BE2C (cell line): ENCODE measurements around the gene SAPCD1.

Experiments used
- DNase-seq: peaks from one replicate; pipeline ENCODE4 v3.0.0-alpha.2; 2020
- H3K27me3 ChIP-seq: fragments of 250-450 bp; sonication (Bioruptor Pico); 2 replicates; pipeline ENCODE4 v1.5.1; 2020; ENCODE audit warnings: mild to moderate bottlenecking
- H3K36me3 ChIP-seq: fragments of 250-450 bp; sonication (Bioruptor Pico); 2 replicates; pipeline ENCODE4 v1.5.1; 2020; ENCODE audit warnings: mild to moderate bottlenecking
- H3K4me1 ChIP-seq: fragments of 250-450 bp; sonication (Bioruptor Pico); 2 replicates; pipeline ENCODE4 v1.5.1; 2020
- H3K4me3 ChIP-seq: 2 replicates; pipeline ENCODE4 v1.5.1; 2011; ENCODE audit warnings: low read depth, low read length
- H3K9me3 ChIP-seq: fragments of 250-450 bp; sonication (Bioruptor Pico); 2 replicates; pipeline ENCODE4 v1.5.1; 2020
- TF ChIP-seq, protein P1 (sequence below): IDR thresholded peaks from 2 replicates; pipeline ENCODE4 v1.5.1; 2012; ENCODE audit warnings: mild to moderate bottlenecking, low read depth, low read length

SAPCD1 gene

GRCh38 chr6:31729515-31729978 is 32.9 kb upstream of the SAPCD1 start:
- DNase-seq: peak; percentile 86
- H3K36me3 ChIP-seq: peaks cover 26% of the 10 kb centered on the region
- no peaks in the 10 kb centered on the region for H3K9me3 ChIP-seq
- no peaks in the 10 kb centered on the region for H3K27me3 ChIP-seq
- peak overlapping the region; percentile 80 for H3K4me3 ChIP-seq
- H3K4me1 ChIP-seq: no peaks in the 10 kb centered on the region; the same call in 1 of the 2 replicates
- TF ChIP-seq, protein P1, sequence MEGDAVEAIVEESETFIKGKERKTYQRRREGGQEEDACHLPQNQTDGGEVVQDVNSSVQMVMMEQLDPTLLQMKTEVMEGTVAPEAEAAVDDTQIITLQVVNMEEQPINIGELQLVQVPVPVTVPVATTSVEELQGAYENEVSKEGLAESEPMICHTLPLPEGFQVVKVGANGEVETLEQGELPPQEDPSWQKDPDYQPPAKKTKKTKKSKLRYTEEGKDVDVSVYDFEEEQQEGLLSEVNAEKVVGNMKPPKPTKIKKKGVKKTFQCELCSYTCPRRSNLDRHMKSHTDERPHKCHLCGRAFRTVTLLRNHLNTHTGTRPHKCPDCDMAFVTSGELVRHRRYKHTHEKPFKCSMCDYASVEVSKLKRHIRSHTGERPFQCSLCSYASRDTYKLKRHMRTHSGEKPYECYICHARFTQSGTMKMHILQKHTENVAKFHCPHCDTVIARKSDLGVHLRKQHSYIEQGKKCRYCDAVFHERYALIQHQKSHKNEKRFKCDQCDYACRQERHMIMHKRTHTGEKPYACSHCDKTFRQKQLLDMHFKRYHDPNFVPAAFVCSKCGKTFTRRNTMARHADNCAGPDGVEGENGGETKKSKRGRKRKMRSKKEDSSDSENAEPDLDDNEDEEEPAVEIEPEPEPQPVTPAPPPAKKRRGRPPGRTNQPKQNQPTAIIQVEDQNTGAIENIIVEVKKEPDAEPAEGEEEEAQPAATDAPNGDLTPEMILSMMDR: peak; percentile 67; the same call in 1 of the 2 replicates

GRCh38 chr6:31729979-31730630 is 32.4 kb upstream of the SAPCD1 start:
- Histone ChIP-seq H3K4me1 (no peaks in the 10 kb centered on the region; the same call in 1 of the 2 replicates), H3K9me3 (no peaks in the 10 kb centered on the region), H3K36me3 (peaks cover 26% of the 10 kb centered on the region), H3K4me3 (peak overlapping the region; percentile 80), H3K27me3 (no peaks in the 10 kb centered on the region)
- TF ChIP-seq, protein P1: no peak
- DNase-seq: peak; percentile 96

DNA sequence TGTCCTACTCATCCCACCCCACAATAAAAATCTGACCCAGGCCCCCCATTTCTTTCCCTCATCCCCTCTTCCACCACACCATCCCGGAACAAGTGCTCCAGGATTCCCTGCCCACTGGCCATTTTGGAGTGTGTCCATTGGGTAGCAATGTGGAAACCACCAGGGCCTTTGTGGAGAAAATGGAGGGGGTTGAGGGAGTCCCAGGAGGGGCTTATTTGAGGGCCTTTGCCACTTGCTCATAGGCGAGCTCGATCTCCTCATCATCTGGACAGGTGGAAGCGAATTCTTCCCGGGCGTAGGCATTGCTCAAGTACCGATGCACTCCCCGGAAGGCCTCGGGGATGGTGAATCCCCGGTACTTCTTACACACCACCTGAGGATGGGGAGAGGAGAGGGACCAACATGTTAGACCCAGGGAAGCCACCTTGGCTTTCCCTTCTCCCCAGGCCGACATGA is 31.8 kb upstream of the SAPCD1 start:
- TF ChIP-seq, protein P1: no peak
- H3K9me3 ChIP-seq: no peaks in the 10 kb centered on the region
- no peaks in the 10 kb centered on the region; the same call in 1 of the 2 replicates for H3K4me1 ChIP-seq
- H3K36me3 ChIP-seq: peaks cover 26% of the 10 kb centered on the region
- H3K4me3 ChIP-seq: no peak overlapping the region
- H3K27me3 ChIP-seq: no peaks in the 10 kb centered on the region
- DNase-seq: no peak

DNA sequence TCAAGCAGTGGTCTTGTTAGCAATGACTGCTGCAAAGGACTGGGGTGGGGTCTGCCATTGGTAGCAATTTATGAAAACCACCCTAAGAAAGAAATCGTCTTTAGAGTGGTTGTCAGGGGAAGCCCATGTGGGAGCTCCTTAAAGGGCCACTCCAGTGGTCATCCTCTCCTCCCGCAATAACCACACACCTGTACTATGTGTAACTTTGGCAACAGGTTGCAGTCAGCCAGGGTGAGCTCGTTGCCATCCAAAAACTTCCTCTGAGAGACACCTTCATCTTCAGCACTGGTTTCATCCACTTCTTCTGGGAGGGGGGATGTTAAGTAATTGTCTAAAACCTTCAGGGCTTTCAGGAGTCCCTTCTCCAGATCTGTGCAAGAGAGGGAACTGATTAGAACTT is 30.4 kb upstream of the SAPCD1 start:
- Histone ChIP-seq H3K9me3 (no peaks in the 10 kb centered on the region), H3K4me1 (no peaks in the 10 kb centered on the region; the same call in none of the 2 replicates), H3K27me3 (no peaks in the 10 kb centered on the region), H3K4me3 (no peak overlapping the region), H3K36me3 (peaks cover 26% of the 10 kb centered on the region)
- DNase-seq: no peak
- TF ChIP-seq, protein P1: no peak

- no peak overlapping the region; the same call in 1 of the 2 replicates for H3K4me3 ChIP-seq
- H3K36me3 ChIP-seq: peaks cover 26% of the 10 kb centered on the region
- no peak for DNase-seq
- no peaks in the 10 kb centered on the region for H3K9me3 ChIP-seq
- H3K4me1 ChIP-seq: no peaks in the 10 kb centered on the region; the same call in none of the 2 replicates
- H3K27me3 ChIP-seq: no peaks in the 10 kb centered on the region
- TF ChIP-seq, protein P1: no peak
These were observed 28.7 kb upstream of the SAPCD1 start for GRCh38 chr6:31733734-31734133.

DNA sequence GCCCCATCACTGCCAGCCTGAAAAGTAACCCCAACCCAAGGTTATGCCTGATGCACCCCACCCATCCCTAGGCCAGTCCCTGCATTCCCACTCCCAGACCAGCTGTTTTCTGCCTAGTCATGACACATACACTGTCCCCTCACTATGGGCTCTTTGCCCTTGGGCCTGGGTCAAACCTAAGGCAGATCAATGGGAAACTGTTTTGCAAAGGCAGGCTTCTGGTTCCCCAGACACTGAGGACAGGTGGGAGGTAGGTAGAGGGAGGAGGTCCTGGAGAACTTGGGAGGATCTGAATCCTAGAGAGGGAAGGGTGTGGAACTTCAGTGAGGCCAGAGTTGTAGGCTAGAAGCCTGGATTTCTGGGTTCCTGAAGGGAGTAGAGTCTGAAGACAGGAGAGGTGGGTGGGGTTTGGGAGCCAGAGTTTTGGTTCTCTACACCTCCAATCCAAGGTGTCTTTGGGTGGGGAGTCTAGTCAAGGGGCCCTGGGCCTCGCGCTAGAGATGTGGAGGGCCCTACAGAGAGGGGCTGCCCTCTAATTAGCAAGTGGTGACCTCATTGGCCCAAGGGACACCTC is 28.1 kb upstream of the SAPCD1 start:
- Histone ChIP-seq H3K9me3 (no peaks in the 10 kb centered on the region), H3K4me3 (peak overlapping the region; percentile 99), H3K27me3 (no peaks in the 10 kb centered on the region), H3K36me3 (peaks cover 26% of the 10 kb centered on the region), H3K4me1 (no peaks in the 10 kb centered on the region; the same call in none of the 2 replicates)
- no peak for DNase-seq
- TF ChIP-seq, protein P1: no peak
